ENCODE data around the gene GLCCI1.
"Not testable (repeated sequence)": the region's sequence is repeated elsewhere in the genome, so short reads cannot be mapped to it uniquely, and the experiment has no call there.

The GLCCI1 gene

DNA sequence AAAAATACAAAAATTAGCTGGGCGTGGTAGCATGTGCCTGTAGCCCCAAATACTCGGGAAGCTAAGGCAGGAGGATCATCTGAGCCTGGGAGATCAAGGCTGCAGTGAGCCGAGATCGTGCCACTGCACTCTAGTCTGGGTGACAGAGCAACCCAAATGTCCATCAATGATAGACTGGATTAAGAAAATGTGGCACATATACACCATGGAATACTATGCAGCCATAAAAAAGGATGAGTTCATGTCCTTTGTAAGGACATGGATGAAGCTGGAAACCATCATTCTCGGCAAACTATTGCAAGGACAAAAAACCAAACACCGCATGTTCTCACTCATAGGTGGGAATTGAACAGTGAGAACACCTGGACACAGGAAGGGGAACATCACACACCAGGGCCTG, 26.8 kb downstream of the GLCCI1 start:
- H3K4me3 ChIP-seq (ENCODE audit: low read length); H3K4me1 ChIP-seq (ENCODE audit: insufficient read depth, low read length); H3K27ac ChIP-seq (ENCODE audit: low read length); H3K9ac ChIP-seq (ENCODE audit: low read depth, low read length); H3K36me3 ChIP-seq (ENCODE audit: insufficient read depth, low read depth, low read length); H3K27me3 ChIP-seq (ENCODE audit: insufficient read depth, low read length): not testable (repeated sequence)
- peaks cover 13% of the 10 kb centered on the region; the same call in 1 of the 2 replicates for H3K9me3 ChIP-seq (ENCODE audit: insufficient read depth, low read depth, low read length)

DNA sequence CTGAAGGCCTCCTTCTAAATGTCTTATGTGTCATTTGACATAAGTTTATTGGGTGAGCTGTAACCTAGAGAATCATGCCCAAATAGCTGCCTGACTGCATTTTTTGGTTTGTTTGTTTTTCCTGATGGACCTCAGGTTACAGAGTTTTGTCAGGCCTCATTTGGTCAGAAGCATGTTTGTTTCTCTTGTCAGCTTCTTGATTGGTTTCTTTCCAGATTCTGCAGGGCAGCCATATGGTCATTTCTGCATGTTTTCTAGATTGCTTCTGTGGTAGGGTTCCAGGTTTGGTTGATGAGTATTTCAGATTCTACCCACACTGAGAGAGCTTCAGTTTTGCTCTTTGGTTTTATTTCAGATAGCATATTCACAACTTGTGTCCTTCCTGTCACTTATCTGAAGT, 28.0 kb downstream of the GLCCI1 start:
- H3K27me3 ChIP-seq (ENCODE audit: insufficient read depth, low read length): no peaks in the 10 kb centered on the region
- H3K9ac ChIP-seq (ENCODE audit: low read depth, low read length): no peak overlapping the region
- peaks cover 6% of the 10 kb centered on the region; the same call in 1 of the 2 replicates for H3K4me1 ChIP-seq (ENCODE audit: insufficient read depth, low read length)
- H3K36me3 ChIP-seq (ENCODE audit: insufficient read depth, low read depth, low read length): no peaks in the 10 kb centered on the region
- H3K4me3 ChIP-seq (ENCODE audit: low read length): no peak overlapping the region
- peaks cover 13% of the 10 kb centered on the region; the same call in 1 of the 2 replicates for H3K9me3 ChIP-seq (ENCODE audit: insufficient read depth, low read depth, low read length)
- H3K27ac ChIP-seq (ENCODE audit: low read length): no peak overlapping the region

- Histone ChIP-seq H3K9me3 (ENCODE audit: insufficient read depth, low read depth, low read length) (no peaks in the 10 kb centered on the region), H3K4me3 (ENCODE audit: low read length) (no peak overlapping the region), H3K9ac (ENCODE audit: low read depth, low read length) (no peak overlapping the region), H3K27me3 (ENCODE audit: insufficient read depth, low read length) (no peaks in the 10 kb centered on the region), H3K27ac (ENCODE audit: low read length) (no peak overlapping the region), H3K4me1 (ENCODE audit: insufficient read depth, low read length) (peaks cover 6% of the 10 kb centered on the region; the same call in 1 of the 2 replicates), H3K36me3 (ENCODE audit: insufficient read depth, low read depth, low read length) (peaks cover 7% of the 10 kb centered on the region; the same call in 1 of the 2 replicates)
These were observed 31.8 kb downstream of the GLCCI1 start for GRCh38 chr7:8000315-8000941.

- Histone ChIP-seq H3K4me3 (ENCODE audit: low read length) (no peak overlapping the region), H3K9me3 (ENCODE audit: insufficient read depth, low read depth, low read length) (no peaks in the 10 kb centered on the region), H3K4me1 (ENCODE audit: insufficient read depth, low read length) (no peaks in the 10 kb centered on the region; the same call in 1 of the 2 replicates), H3K36me3 (ENCODE audit: insufficient read depth, low read depth, low read length) (peaks cover 29% of the 10 kb centered on the region), H3K27ac (ENCODE audit: low read length) (no peak overlapping the region), H3K9ac (ENCODE audit: low read depth, low read length) (no peak overlapping the region), H3K27me3 (ENCODE audit: insufficient read depth, low read length) (no peaks in the 10 kb centered on the region)
These were observed 34.5 kb downstream of the GLCCI1 start for GRCh38 chr7:8003077-8003476.

- Histone ChIP-seq H3K9me3 (ENCODE audit: insufficient read depth, low read depth, low read length) (no peaks in the 10 kb centered on the region), H3K36me3 (ENCODE audit: insufficient read depth, low read depth, low read length) (peaks cover 35% of the 10 kb centered on the region), H3K27me3 (ENCODE audit: insufficient read depth, low read length) (no peaks in the 10 kb centered on the region), H3K4me1 (ENCODE audit: insufficient read depth, low read length) (no peaks in the 10 kb centered on the region), H3K4me3 (ENCODE audit: low read length) (no peak overlapping the region), H3K27ac (ENCODE audit: low read length) (no peak overlapping the region), H3K9ac (ENCODE audit: low read depth, low read length) (no peak overlapping the region)
These were observed 36.7 kb downstream of the GLCCI1 start for GRCh38 chr7:8005279-8005678.

GRCh38 chr7:8014399-8014798, 45.8 kb downstream of the GLCCI1 start:
- H3K27me3 ChIP-seq (ENCODE audit: insufficient read depth, low read length): no peaks in the 10 kb centered on the region
- no peak overlapping the region for H3K27ac ChIP-seq (ENCODE audit: low read length)
- no peak overlapping the region for H3K9ac ChIP-seq (ENCODE audit: low read depth, low read length)
- peaks cover 9% of the 10 kb centered on the region for H3K36me3 ChIP-seq (ENCODE audit: insufficient read depth, low read depth, low read length)
- no peaks in the 10 kb centered on the region for H3K9me3 ChIP-seq (ENCODE audit: insufficient read depth, low read depth, low read length)
- no peaks in the 10 kb centered on the region for H3K4me1 ChIP-seq (ENCODE audit: insufficient read depth, low read length)
- H3K4me3 ChIP-seq (ENCODE audit: low read length): no peak overlapping the region

DNA sequence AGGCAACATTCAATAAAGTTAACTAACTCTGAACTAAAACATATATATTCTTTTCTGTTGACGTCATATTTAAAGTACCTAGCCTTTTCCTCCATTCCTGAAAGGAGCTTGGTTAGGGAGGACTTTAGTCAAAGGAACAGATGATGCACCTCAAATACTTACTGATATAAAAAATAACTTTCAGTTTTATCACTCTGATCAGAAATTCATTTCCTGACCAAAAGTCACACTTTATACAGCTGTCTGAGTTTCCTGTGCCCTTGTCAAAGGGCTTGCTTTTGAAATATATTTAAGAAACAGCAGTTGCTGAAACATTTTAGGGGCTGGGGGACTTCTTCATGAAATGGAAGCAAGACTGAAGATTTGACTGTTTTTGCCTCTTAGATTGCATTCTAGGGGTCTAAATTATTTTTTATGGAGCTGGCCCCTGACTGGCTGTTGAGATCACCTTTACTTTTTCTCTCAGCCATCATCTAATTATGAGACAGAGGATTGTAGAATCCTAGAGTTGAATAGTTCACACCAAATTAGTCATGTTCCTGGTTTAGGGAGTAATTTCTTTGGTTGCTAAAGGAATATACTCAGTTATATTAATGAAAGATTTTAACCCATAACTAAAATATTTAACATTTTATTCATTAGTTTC, 46.6 kb downstream of the GLCCI1 start:
- no peaks in the 10 kb centered on the region for H3K9me3 ChIP-seq (ENCODE audit: insufficient read depth, low read depth, low read length)

GRCh38 chr7:8015746-8016120, 47.1 kb downstream of the GLCCI1 start:
- Histone ChIP-seq H3K27me3 (ENCODE audit: insufficient read depth, low read length) (no peaks in the 10 kb centered on the region), H3K4me1 (ENCODE audit: insufficient read depth, low read length) (no peaks in the 10 kb centered on the region), H3K36me3 (ENCODE audit: insufficient read depth, low read depth, low read length) (peaks cover 5% of the 10 kb centered on the region; the same call in 1 of the 2 replicates), H3K4me3 (ENCODE audit: low read length) (no peak overlapping the region), H3K27ac (ENCODE audit: low read length) (no peak overlapping the region), H3K9ac (ENCODE audit: low read depth, low read length) (no peak overlapping the region), H3K9me3 (ENCODE audit: insufficient read depth, low read depth, low read length) (no peaks in the 10 kb centered on the region)

More for the DNA sequence above, 46.6 kb downstream of the GLCCI1 start:
- H3K4me3 ChIP-seq (ENCODE audit: low read length): no peak overlapping the region
- H3K4me1 ChIP-seq (ENCODE audit: insufficient read depth, low read length): no peaks in the 10 kb centered on the region
- H3K9ac ChIP-seq (ENCODE audit: low read depth, low read length): no peak overlapping the region
- no peak overlapping the region for H3K27ac ChIP-seq (ENCODE audit: low read length)
- peaks cover 5% of the 10 kb centered on the region; the same call in 1 of the 2 replicates for H3K36me3 ChIP-seq (ENCODE audit: insufficient read depth, low read depth, low read length)
- H3K27me3 ChIP-seq (ENCODE audit: insufficient read depth, low read length): no peaks in the 10 kb centered on the region

DNA sequence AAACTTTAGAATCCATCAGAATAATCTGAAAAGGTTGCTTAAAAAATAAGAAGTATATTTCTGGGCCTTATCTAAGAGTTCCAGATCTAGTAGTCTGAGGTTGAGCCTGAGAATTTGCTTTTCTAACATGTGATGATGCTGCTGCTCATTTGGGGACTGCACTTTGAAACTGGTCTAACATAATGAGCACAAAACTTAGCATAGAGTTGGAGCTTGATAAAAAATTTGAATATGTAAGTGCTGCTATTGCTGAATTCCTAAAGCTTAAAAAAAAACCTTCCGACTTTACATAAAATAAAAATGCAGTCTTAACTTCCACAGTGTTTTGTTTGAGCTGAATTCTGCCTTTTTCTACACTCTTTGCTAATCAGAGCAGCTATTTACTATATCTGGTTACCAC, 48.8 kb downstream of the GLCCI1 start:
- Histone ChIP-seq H3K9ac (ENCODE audit: low read depth, low read length) (no peak overlapping the region), H3K9me3 (ENCODE audit: insufficient read depth, low read depth, low read length) (no peaks in the 10 kb centered on the region), H3K27ac (ENCODE audit: low read length) (no peak overlapping the region), H3K27me3 (ENCODE audit: insufficient read depth, low read length) (no peaks in the 10 kb centered on the region), H3K4me3 (ENCODE audit: low read length) (no peak overlapping the region), H3K36me3 (ENCODE audit: insufficient read depth, low read depth, low read length) (no peaks in the 10 kb centered on the region), H3K4me1 (ENCODE audit: insufficient read depth, low read length) (no peaks in the 10 kb centered on the region)

GRCh38 chr7:8018961-8019360, 50.4 kb downstream of the GLCCI1 start:
- Histone ChIP-seq H3K9ac (ENCODE audit: low read depth, low read length) (no peak overlapping the region), H3K4me3 (ENCODE audit: low read length) (no peak overlapping the region), H3K9me3 (ENCODE audit: insufficient read depth, low read depth, low read length) (no peaks in the 10 kb centered on the region), H3K27me3 (ENCODE audit: insufficient read depth, low read length) (no peaks in the 10 kb centered on the region), H3K27ac (ENCODE audit: low read length) (no peak overlapping the region), H3K4me1 (ENCODE audit: insufficient read depth, low read length) (no peaks in the 10 kb centered on the region), H3K36me3 (ENCODE audit: insufficient read depth, low read depth, low read length) (peaks cover 4% of the 10 kb centered on the region; the same call in 1 of the 2 replicates)

- H3K27ac ChIP-seq (ENCODE audit: low read length): no peak overlapping the region
- peaks cover 33% of the 10 kb centered on the region for H3K36me3 ChIP-seq (ENCODE audit: insufficient read depth, low read depth, low read length)
- H3K9me3 ChIP-seq (ENCODE audit: insufficient read depth, low read depth, low read length): peaks cover 6% of the 10 kb centered on the region
- no peak overlapping the region for H3K9ac ChIP-seq (ENCODE audit: low read depth, low read length)
- H3K4me3 ChIP-seq (ENCODE audit: low read length): no peak overlapping the region
- no peaks in the 10 kb centered on the region for H3K27me3 ChIP-seq (ENCODE audit: insufficient read depth, low read length)
- no peaks in the 10 kb centered on the region for H3K4me1 ChIP-seq (ENCODE audit: insufficient read depth, low read length)
These were observed 54.0 kb downstream of the GLCCI1 start for GRCh38 chr7:8022628-8023027.

- no peak overlapping the region for H3K27ac ChIP-seq (ENCODE audit: low read length)
- H3K9me3 ChIP-seq (ENCODE audit: insufficient read depth, low read depth, low read length): no peaks in the 10 kb centered on the region
- no peaks in the 10 kb centered on the region for H3K27me3 ChIP-seq (ENCODE audit: insufficient read depth, low read length)
- no peak overlapping the region for H3K9ac ChIP-seq (ENCODE audit: low read depth, low read length)
- no peak overlapping the region for H3K4me3 ChIP-seq (ENCODE audit: low read length)
- H3K4me1 ChIP-seq (ENCODE audit: insufficient read depth, low read length): 0 out of 2 replicates have a peak, but pooled peaks cover 2% of the 10 kb centered on the region
- peaks cover 5% of the 10 kb centered on the region; the same call in 1 of the 2 replicates for H3K36me3 ChIP-seq (ENCODE audit: insufficient read depth, low read depth, low read length)
These were observed 66.6 kb downstream of the GLCCI1 start for GRCh38 chr7:8035192-8035591.

Data from iPS-20b (cell line).